ENCODE measurements around the gene ZSWIM1. TPM values are rescaled to one million over a fixed set of nuclear protein-coding genes. Genes with fewer than 3 reads are reported as not detected.

The ZSWIM1 gene
- total RNA-seq, 4 donors from 2014 or later: 7.7 to 14.6 (median 10.9) TPM

- intact Hi-C loops (cut with DNase I): no loop called here
- Histone ChIP-seq H3K9me3 (no peaks in the 10 kb centered on the region), H3K27me3 (no peaks in the 10 kb centered on the region), H3K4me3 (replicated peaks in 1 of 3) (no peak overlapping the region), H3K36me3 (peaks cover 19 to 42% of the 10 kb centered on the region in 2 donors), H3K27ac (no peak overlapping the region), H3K4me1 (peaks cover 0 to 6% of the 10 kb centered on the region in 2 donors)
- TF ChIP-seq CTCF (IDR thresholded peaks at IDR 0.05): no peak
- no peak for TF ChIP-seq POLR2A (IDR thresholded peaks at IDR 0.05)
- no peak for DNase-seq
- WGBS, 2 donors: 90 to 98% methylated on average over 8 of the region's 8 CpGs
Observed at GRCh38 chr20:45848421-45848820, 32.6 kb upstream of the ZSWIM1 start.

- Histone ChIP-seq H3K27me3 (no peaks in the 10 kb centered on the region), H3K4me1 (no peaks in the 10 kb centered on the region), H3K36me3 (peaks cover 13 to 35% of the 10 kb centered on the region in 2 donors), H3K27ac (no peak overlapping the region), H3K4me3 (replicated peaks in 1 of 3) (no peak overlapping the region), H3K9me3 (no peaks in the 10 kb centered on the region)
- intact Hi-C loops (cut with DNase I): no loop called here
- WGBS, 2 donors: 95 to 96% methylated on average over 8 of the region's 8 CpGs
- DNase-seq: no peak
- TF ChIP-seq POLR2A (IDR thresholded peaks at IDR 0.05) (no peak), CTCF (IDR thresholded peaks at IDR 0.05) (no peak)
Observed at GRCh38 chr20:45848969-45849582, 32.0 kb upstream of the ZSWIM1 start.

- DNase-seq: no peak
- Histone ChIP-seq H3K4me1 (peaks cover 0 to 6% of the 10 kb centered on the region in 2 donors), H3K4me3 (replicated peaks in 1 of 3) (no peak overlapping the region), H3K36me3 (peaks cover 7 to 27% of the 10 kb centered on the region in 2 donors), H3K27ac (no peak overlapping the region), H3K9me3 (no peaks in the 10 kb centered on the region), H3K27me3 (no peaks in the 10 kb centered on the region)
- WGBS, 2 donors: 93 to 100% methylated on average over 2 of the region's 2 CpGs
- intact Hi-C loops (cut with DNase I): no loop called here
- TF ChIP-seq POLR2A (IDR thresholded peaks at IDR 0.05) (no peak), CTCF (IDR thresholded peaks at IDR 0.05) (no peak)
Observed at GRCh38 chr20:45850238-45850637, 30.8 kb upstream of the ZSWIM1 start.

GRCh38 chr20:45850926-45851325 lies 30.1 kb upstream of the ZSWIM1 start:
- Histone ChIP-seq H3K4me1 (peaks cover 5 to 13% of the 10 kb centered on the region in 2 donors), H3K27me3 (no peaks in the 10 kb centered on the region), H3K27ac (no peak overlapping the region), H3K9me3 (no peaks in the 10 kb centered on the region), H3K4me3 (replicated peaks in 1 of 3) (no peak overlapping the region), H3K36me3 (peaks cover 6 to 21% of the 10 kb centered on the region in 2 donors)
- DNase-seq: no peak
- TF ChIP-seq POLR2A (IDR thresholded peaks at IDR 0.05): no peak
- no peak for TF ChIP-seq CTCF (IDR thresholded peaks at IDR 0.05)
- 88 to 94% methylated on average over 1 of the region's 1 CpG for WGBS, 2 donors
- intact Hi-C loops (cut with DNase I): no loop called here

- H3K4me3 ChIP-seq (replicated peaks in 1 of 3): no peak overlapping the region
- H3K9me3 ChIP-seq: no peaks in the 10 kb centered on the region
- H3K27me3 ChIP-seq: no peaks in the 10 kb centered on the region
- H3K36me3 ChIP-seq: peaks cover under 1 to 15% of the 10 kb centered on the region in 2 donors
- no peak for DNase-seq
- TF ChIP-seq POLR2A (IDR thresholded peaks at IDR 0.05): no peak
- TF ChIP-seq CTCF (IDR thresholded peaks at IDR 0.05): no peak
- intact Hi-C loops (cut with DNase I): no loop called here
- peaks cover 10 to 19% of the 10 kb centered on the region in 2 donors for H3K4me1 ChIP-seq
- H3K27ac ChIP-seq: no peak overlapping the region
Observed at GRCh38 chr20:45851501-45851900, 29.5 kb upstream of the ZSWIM1 start.
